Stimulated activated CD4-positive, alpha-beta T cell treated with anti-CD3 and anti-CD28 coated beads, Interleukin-15, amount 100 ng/mL, for 48 hours (primary cell): Measurements from ENCODE around the gene CLASP1.

Source experiments
- DNase-seq, 2 donors: peaks; one replicate each; pipeline ENCODE4 v3.0.0-alpha.2; 2020; ENCODE audit warnings: low read depth in 2 of 2

CLASP1 gene

DNA sequence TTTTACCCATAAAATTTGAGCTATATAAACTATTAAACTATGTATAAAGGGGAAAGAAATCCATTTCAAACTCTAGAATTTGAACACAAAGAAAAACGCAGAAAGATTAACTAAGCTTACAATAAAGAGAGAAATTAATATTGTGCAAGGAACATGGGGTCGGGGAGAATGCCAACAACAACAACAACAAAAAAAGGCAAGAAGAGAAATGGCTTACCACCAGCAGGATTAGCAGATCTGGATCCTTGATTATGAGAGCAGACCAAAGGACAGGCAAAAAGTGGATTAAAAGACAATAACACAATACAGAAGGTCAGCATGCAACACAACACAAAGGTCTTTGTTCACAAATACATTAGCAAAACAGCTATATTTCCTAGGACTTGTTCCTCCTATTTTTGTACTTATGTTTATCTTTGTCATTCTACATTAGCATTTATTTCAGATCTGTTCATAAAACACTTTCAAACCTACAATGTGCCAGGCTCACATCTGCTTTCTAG, 222.0 kb downstream of the CLASP1 start:
- DNase-seq: no peak

DNA sequence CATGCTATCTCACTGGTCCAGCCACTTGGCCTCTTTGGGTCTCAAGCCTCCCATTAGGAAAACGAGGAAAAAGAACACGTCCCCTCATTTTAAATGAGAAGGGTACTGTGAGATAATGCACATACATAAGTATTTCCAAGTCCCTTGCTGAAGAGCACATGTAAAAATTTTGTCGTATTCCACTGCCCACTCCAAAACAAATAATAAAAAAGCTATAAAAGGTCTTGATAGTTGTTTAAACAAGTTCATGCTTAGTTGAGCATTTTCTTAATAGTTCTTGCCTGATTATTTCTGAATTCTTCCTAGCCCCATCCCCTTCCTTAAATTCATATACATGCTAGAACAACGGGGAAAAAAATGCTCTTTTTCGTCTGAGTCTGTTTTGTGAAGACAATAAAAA, 228.8 kb downstream of the CLASP1 start:
- no peak for DNase-seq

DNA sequence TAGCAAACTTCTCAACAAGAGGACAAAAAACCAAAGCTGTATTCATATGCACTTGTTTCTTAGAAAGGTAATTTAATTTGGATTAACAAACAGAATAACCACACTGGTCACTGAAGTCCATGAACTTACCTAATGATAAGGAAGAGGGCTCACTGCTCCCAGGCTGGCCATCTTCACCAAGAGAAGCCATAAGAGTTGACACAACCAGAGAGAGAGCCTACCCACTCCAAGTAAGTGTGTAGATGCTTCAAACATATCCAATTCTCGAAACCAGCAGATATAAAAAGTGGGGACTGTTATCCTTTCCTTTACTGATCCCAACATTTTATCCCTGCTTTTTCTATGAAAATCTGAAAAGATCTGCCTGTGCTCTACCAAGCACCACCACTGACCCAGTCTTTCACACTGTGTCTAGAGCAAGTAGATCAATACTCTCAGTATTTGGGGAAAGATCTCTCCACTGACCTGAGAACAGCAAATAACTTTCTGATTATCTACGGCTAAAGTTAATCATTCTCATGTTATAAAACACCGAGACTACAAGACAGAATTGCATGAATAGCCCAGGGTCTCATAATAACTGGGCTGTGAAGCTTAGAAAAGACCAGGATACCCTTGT, 230.1 kb downstream of the CLASP1 start:
- no peak for DNase-seq

DNA sequence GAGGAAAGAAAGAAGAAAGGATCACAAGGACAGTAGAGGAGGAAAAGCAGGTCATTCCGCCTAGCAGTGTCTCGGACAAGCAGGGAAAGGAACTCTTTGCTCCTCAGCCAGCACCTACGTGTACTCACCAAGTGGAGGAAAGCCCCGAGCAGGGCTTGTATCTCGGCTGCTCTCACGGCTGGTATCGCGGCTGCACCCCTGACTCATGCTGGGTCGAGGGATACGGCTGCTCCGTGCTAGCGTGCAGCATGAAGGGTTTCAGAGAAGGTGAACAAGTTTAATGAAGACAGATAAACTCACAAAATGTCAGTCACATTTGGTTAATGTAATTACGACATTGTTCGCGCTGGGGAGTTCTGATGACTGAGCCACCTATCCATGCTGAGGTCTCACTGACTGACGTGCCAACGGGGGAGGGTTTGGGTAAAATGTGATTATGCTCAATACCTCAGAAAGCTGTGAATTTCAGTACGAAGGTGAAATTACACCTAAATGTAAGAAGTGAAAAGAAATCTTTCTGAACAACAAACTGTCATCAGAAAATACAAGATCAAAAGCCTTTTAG, 230.7 kb downstream of the CLASP1 start:
- DNase-seq: no peak

DNA sequence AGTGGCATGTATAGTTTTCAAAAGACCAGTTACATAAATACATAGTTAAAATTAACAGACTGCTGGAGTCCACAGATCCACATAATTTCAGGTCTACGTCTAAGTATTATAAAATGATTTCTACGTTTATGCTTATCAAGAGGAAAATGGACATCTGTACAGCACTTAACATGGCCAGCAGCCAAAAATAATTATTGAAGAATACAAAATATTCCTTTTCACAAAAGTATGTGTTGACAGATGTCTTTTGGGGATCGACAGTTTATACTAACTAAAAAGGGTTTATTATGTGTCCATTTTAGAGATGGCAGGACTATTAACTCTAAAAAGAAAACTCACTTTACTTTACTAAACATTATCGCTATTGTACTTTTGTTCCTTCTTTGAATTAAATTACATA, 231.4 kb downstream of the CLASP1 start:
- no peak for DNase-seq

DNA sequence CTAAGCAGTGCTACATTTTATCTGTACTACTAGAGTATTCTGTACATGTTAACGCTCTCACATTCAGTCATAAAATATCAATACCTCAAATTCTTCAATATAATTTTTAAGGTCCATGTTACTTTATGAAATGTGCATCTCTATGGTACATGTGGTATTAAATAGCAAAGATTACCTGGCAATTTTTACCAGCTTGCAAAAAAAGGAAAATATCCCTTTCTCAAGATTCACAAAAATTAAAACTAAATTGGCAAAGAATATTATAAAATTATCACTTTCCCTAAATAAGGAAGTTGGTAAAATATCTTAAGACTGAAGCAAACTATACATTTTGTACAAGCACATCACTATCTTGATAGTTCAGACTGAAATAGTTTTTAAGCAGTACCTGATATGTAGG, 233.5 kb downstream of the CLASP1 start:
- DNase-seq: no peak

DNA sequence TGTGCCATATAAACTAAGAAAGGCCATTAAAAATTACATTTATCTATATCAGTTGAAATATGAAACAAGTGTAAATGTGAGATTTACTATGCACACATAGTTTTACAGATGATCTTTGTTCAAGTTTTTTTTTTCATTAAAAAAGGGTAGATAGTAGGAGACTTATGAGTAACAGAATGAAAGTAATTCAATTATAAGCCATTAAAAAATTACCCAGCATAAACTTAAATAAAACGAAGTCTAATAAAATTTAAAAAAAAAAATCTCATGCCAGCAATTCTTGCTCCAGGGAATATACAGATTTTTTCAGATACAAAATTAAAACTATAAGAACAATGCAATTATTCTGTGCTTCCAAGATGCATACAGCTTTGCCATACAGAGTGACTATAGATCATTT, 236.9 kb downstream of the CLASP1 start:
- DNase-seq: no peak

DNA sequence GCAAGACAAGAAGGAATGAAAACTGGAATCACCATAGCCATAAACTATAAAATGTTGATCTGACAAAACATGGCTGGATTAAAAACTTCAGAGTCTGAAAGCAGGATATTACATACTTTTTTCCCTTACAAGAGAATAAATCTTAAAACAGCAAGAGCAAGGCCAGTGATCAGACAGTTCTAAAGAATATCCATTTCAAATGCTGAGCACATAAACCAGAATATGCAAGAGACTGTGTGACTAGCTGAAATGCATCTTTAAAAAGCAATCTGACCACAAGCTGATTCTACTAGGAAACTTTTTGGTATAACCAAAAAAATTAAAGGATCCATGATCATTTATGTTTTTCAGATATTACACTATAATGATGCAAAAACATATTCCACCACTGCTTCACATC, 239.3 kb downstream of the CLASP1 start:
- no peak for DNase-seq

DNA sequence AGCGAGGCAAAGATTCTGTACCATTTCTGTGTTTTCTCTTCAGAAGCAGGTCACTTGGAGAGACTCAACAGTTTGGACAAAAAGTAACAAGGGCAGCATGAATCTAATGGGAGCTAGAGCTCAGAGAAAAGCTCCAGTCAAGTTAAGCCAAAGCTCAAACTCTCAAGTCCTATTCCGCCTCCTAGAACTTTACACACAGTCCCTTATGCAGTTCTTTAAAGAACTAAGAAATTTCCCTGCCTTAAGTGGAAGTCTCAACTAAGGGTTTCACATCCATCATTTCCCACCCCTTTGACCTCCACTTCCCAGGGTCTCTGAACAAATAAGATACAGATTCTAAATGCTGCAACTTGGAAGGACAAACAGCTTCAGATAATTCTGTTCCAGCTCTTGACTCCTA, 239.9 kb downstream of the CLASP1 start:
- no peak for DNase-seq

DNA sequence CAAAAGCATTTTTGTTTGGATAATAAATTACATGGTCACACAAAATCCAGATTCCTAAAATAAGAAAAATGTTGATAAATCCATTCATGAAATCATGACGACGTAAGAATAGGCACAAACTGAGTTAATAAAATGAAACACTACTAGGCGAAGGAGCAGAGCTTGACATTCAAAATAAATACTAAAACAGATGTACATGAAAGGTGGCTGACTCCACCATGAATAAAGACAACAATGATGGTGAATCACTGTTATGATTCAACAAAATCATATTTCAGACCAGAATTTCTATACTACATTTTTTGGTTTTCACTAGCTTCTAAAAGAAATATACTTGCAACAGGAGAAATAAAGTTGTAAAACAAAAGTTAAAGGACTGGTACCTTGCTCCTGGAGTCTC, 240.6 kb downstream of the CLASP1 start:
- DNase-seq: no peak

DNA sequence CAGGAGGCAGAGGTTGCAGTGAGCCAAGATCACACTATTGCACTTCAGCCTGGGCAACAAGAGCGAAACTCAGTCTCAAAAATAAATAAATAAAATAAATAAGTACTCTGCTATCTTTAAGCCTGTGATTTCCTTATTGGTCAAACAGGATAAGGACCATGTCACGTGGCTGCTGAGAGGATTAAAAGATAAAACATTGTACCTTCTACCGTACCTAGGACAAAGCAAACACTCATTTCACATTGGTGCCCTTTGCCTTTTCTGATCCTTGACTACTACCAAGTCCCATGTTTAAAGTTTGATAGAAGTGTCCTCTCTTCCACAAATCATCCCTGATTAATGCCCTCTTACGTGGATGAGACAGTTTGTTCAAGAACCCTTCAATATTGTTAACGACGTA, 244.0 kb downstream of the CLASP1 start:
- DNase-seq: no peak

DNA sequence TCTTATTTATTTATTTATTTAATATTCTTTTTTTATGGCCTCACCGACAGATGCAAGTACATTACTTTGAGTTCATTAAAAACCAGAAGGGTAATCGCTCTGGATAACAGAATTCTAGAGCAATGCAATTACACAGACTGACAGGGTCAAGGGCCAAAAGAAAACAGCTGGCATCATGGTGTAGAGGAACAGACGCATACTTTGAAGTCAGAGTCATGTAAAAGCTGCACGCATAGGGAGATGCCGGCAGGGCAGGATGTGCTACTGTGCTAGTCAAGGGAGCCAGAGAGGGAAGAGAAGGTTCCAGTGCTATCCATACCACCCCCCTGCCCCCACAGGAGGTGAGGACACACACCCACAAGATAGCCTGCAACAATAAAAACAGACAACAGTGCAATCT, 249.1 kb downstream of the CLASP1 start:
- DNase-seq: no peak

DNA sequence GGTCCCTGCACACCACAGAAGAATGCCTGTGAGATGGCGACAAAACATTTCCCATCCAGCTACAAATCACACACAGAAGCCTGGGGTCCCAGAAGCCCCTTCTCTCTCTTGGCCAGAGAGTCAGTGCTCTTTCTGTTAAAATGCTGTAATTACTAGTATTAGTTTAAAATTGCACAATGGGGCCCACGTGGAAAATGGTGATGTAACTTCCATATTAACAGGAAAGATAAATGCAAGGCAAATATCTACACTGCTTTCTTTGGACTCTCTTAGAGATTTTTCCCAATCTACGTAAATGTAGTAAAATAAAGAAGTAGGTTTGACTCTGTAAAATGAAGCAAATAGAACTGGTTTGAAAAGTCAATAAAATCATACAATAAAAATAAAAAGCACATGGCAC, 250.4 kb downstream of the CLASP1 start:
- no peak for DNase-seq

DNA sequence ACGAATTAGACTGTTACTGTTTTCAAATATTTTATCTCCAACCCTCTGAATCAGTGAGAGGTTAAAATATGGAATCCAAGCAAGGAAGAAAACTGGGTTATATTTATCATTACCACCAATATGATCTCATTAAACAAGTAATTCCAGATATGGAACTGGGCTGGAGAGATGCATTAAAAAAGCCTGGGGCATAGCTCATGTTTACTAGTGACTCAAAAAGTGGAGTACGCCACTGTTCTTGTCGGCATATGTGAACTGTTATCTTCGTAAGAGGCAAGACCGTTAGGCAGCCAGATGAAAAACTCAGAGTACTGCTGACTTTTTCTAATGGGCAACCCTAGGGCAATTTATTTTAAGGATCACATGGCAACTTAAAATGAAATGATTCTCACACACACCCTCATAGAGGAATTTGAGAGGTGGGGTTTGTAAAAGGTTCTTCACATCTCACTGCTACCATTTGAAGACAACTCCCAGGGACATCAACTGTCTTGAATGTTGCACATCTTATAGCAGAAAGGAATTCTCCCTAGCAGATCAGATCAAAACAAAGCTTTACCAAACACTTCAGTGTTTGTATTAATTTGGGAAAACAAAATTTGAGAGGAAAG, 259.1 kb downstream of the CLASP1 start:
- no peak for DNase-seq

DNA sequence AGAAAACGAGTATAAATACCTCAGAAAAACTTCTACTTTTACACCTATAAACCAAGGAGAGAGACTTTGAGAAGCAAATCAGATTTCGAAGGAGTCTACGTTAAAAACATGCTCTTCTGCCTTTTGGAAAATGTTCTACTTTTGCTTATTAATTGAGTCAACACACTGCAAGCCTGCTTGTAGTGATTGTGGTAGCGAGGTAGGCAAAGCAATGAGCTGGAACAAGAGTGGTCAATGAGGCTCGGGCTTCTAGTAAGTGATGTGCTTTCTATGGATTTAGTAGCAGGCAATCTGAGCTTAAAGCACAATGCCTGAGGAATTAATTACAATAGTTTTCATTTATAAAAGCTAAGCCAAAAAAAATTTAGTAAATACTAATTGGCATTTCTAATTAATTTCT, 260.9 kb downstream of the CLASP1 start:
- no peak for DNase-seq

DNA sequence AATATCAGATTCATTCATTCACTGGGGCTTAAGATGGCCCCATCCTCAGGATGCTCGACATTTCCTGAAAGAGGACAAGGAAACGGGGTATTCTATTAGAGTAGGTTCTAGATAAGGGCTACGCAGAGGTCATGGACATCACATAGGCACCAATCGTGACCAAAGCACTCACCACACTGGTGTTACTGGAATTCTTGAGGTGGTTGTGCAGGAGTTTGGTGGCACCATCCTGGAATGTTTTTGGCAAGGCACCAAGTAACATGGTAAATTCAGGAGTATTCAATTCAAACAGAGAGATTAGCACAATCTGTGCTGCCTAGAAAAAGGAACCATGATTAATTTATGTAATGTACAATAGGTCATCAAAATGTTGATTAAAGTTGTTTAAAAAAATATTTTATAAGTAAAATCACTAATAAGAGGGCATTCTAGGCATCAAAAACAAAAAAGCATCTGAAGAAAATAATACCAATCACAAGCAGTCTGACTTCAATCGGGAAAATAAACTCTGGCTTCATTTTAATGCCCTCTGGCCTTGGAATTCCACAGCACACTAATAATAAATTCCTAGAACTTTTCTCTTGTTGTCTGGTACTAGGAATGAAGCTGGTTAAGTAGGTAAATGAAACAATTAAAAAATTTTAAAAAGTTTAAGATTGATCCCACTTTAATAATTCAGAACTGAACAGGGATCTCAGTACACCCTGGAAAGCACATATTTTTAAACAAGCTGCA, 261.5 kb downstream of the CLASP1 start:
- DNase-seq: no peak

DNA sequence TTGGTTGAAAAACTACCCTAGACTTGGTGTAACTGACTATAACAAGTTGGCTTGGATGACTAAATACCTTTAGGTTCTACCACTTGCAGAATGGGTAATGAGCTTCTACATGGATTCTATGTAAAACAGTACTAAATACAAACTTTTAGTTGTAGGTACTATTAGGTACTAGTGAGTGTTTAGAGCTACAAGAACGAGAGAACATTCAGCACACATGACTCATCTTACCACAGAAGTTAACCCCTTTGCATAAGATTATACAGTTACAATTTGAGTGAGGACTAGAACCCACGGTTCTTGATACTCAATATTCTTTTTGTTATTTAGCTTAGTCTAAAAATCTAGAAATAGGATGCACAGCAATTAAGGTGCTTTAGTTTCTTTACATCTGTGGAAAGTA, 262.6 kb downstream of the CLASP1 start:
- no peak for DNase-seq

DNA sequence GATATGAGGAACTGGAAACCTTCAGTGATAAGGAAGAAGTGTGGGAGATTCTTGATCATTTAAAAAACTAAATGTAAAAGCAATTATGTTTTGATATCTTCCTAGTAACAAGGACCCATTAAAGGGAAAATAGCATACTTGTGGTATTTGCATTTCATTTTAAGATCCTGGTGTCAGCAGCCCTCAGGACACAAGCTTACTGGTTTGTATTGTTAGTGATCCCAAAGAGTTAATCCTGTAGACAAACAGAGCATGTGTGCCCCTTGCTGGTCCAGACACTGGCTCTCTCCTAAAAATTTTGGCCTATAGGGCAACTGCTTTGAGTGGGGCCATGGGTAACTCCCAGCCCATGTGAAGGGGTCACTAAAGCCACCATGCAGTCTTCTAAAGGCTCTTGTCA, 263.2 kb downstream of the CLASP1 start:
- DNase-seq: no peak

DNA sequence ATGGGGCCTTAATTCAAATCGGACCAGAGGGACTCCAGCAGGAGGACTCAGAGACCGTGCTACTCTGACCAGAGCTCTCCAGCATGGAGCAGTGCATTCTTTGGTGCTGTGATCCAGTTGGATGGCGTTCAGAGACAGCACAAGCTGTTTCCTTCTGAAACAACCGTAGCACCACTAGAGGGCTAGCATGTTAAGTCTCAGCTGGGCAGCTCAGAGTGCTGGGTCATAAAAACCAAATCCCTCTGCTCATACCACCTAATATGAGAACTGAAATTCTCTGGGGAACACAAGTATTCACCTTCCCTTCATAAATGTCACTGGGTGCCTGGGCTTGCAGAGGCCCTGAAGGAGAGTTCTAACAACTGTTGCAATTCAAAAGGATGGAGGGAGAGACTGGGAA, 266.5 kb downstream of the CLASP1 start:
- no peak for DNase-seq

DNA sequence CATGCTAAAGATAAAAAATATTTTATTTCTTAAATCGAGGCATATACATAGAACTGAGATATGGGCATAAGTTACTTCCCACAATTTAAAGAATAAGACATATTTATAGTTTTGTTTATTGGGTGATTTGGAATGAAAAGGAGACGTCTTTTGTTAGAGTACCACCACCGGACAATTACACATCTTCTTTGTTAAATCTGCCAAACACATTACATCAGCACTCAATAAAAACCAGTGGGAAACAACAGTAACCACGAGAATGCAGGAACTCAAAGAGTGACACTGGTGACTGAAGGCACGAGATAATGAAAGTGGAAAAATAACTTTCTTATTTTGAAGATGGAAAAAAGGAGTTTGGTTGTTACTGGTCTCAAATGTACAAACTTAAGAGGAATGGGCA, 271.6 kb downstream of the CLASP1 start:
- no peak for DNase-seq

DNA sequence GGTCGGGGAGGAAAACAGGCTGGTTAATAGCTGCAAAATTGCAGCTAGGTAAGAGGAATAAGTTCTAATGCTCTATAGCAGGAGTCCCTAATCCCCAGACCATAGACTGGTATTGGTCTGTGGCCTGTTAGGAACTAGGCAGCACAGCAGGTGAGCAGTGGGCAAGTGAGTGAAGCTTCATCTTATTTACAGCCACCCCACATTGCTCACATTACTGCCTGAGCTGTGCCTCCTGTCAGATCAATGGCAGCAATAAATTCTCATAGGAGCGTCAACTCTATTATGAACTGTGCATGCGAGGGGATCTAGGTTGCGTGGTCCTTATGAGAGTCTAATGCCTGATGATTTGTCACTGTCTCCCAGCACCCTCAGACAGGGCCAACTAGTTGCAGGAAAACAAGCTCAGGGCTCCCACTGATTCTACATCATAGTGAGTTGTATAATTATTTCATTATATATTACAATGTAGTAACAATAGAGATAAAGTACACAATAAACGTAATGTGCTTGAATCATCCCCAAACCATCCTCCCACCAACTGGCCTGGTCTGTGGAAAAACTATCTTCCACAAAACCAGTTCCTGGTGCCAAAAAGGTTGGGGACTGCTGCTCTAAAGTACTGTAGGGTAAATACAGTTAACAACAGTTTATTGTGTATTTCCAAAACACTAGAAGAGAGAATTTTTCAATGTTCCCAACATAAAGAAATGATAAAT, 272.6 kb downstream of the CLASP1 start:
- DNase-seq: no peak

DNA sequence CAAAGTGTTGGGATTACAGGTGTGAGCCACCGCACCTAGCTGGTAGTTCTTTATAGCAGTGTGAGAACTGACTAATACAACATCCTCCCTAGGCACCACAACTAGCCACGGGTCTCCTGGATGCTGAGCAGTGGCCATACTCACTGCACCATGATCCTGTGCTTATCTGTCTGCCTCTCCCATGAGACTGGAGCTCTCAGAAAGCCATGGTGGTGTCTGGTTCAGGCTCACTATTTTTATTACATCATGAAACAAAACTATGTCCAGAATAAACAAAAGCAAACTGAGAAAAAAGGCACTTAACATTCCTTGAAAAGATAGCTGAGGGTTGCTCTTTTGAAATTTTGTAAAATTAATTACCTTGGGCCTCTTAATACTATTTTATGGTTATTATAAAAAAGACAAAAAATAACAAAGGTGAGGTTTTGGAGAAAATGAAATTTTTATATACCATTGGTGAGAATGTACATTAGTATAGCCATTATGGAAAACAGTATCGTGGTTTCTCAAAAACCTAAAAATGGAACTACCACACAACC, 273.6 kb downstream of the CLASP1 start:
- DNase-seq: no peak
